Measurements from ENCODE around the gene PLBD1.

DNA sequence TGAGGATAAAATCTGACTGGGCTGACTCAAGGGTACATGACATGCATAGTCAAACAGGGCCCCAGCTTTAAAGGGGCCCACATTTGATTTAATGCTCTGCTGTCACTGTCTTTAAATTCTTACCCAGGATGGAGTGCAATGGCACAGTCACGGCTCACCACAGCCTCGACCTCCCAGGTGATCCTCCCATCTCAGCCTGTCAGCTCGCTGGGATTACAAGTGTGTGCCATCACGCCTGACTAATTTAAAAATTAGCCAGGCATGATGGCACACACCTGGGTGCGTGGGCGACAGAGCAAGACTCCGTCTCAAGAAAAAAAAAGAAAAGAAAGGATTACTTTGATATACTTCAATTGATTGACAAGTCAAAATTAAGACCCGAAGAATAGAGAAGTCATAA is 9.2 kb upstream of the PLBD1 start:
- TF ChIP-seq, protein P1, sequence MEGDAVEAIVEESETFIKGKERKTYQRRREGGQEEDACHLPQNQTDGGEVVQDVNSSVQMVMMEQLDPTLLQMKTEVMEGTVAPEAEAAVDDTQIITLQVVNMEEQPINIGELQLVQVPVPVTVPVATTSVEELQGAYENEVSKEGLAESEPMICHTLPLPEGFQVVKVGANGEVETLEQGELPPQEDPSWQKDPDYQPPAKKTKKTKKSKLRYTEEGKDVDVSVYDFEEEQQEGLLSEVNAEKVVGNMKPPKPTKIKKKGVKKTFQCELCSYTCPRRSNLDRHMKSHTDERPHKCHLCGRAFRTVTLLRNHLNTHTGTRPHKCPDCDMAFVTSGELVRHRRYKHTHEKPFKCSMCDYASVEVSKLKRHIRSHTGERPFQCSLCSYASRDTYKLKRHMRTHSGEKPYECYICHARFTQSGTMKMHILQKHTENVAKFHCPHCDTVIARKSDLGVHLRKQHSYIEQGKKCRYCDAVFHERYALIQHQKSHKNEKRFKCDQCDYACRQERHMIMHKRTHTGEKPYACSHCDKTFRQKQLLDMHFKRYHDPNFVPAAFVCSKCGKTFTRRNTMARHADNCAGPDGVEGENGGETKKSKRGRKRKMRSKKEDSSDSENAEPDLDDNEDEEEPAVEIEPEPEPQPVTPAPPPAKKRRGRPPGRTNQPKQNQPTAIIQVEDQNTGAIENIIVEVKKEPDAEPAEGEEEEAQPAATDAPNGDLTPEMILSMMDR (conservative IDR thresholded peaks at IDR 0.05), result no peak
- TF ChIP-seq ZFX (IDR thresholded peaks at IDR 0.05), result no peak

Measured in C4-2B (cell line).